SJSA1 (cell line): ENCODE measurements around the gene TMF1. TPM values are rescaled to one million over a fixed set of nuclear protein-coding genes. Genes with fewer than 3 reads are reported as not detected.

Experiments used
- DNase-seq, 2 experiments: peaks; one replicate each; pipeline ENCODE4 v3.0.0-alpha.2; 2015 to 2020; ENCODE audit warnings: low spot score in 2 of 2, low read depth in 1 of 2
- H3K27ac ChIP-seq: fragments of 250-450 bp; sonication (Bioruptor Pico); 2 replicates; pipeline ENCODE4 v1.5.1; 2020; ENCODE audit warnings: mild to moderate bottlenecking, moderate library complexity
- H3K27me3 ChIP-seq: fragments of 250-450 bp; sonication (Bioruptor Pico); replicated peaks from 2 replicates; pipeline ENCODE4 v1.5.1; 2020; ENCODE audit warnings: mild to moderate bottlenecking, moderate library complexity
- H3K36me3 ChIP-seq: fragments of 250-450 bp; sonication (Bioruptor Pico); 2 replicates; pipeline ENCODE4 v1.5.1; 2020; ENCODE audit warnings: mild to moderate bottlenecking
- H3K4me1 ChIP-seq: fragments of 250-450 bp; sonication (Bioruptor Pico); replicated peaks from 2 replicates; pipeline ENCODE4 v1.6.1; 2021; ENCODE audit warnings: mild to moderate bottlenecking
- H3K4me3 ChIP-seq: fragments of 250-450 bp; sonication (Bioruptor Pico); 2 replicates; pipeline ENCODE4 v1.5.1; 2020; ENCODE audit warnings: mild to moderate bottlenecking
- H3K9me3 ChIP-seq: fragments of 250-450 bp; sonication (Bioruptor Pico); replicated peaks from 2 replicates; pipeline ENCODE4 v1.5.1; 2020; ENCODE audit warnings: mild to moderate bottlenecking
- total RNA-seq: library from RNA; depleted of rRNA; stranded (reverse); fragments of >200 nt; shearing (Covaris generic); gene quantifications from 2 replicates; pipeline ENCODE4 v1.2.3, GENCODE V29; 2014

TMF1 gene
- total RNA-seq, 1 experiment from 2014 or later = 19.5 TPM

GRCh38 chr3:69063636-69064035 is 11.5 kb upstream of the TMF1 start:
- peaks cover 66% of the 10 kb centered on the region for H3K36me3 ChIP-seq
- no peaks in the 10 kb centered on the region for H3K4me1 ChIP-seq
- DNase-seq = no peak
- no peak overlapping the region for H3K4me3 ChIP-seq
- no peaks in the 10 kb centered on the region for H3K9me3 ChIP-seq
- H3K27me3 ChIP-seq = no peaks in the 10 kb centered on the region
- H3K27ac ChIP-seq = no peak overlapping the region

GRCh38 chr3:69059688-69060087 is 7.6 kb upstream of the TMF1 start:
- Histone ChIP-seq H3K9me3 (no peaks in the 10 kb centered on the region), H3K36me3 (peaks cover 83% of the 10 kb centered on the region)

GRCh38 chr3:69058947-69059224 is 6.8 kb upstream of the TMF1 start:
- no peaks in the 10 kb centered on the region for H3K4me1 ChIP-seq
- no peak for DNase-seq
- H3K27me3 ChIP-seq = no peaks in the 10 kb centered on the region
- no peak overlapping the region for H3K27ac ChIP-seq
- H3K4me3 ChIP-seq = no peak overlapping the region
- peaks cover 81% of the 10 kb centered on the region for H3K36me3 ChIP-seq
- H3K9me3 ChIP-seq = no peaks in the 10 kb centered on the region

More at GRCh38 chr3:69059688-69060087, 7.6 kb upstream of the TMF1 start:
- Histone ChIP-seq H3K27ac (no peak overlapping the region), H3K4me3 (no peak overlapping the region), H3K4me1 (no peaks in the 10 kb centered on the region), H3K27me3 (no peaks in the 10 kb centered on the region)
- no peak for DNase-seq

- no peak overlapping the region for H3K27ac ChIP-seq
- no peaks in the 10 kb centered on the region for H3K27me3 ChIP-seq
- H3K36me3 ChIP-seq = peaks cover 83% of the 10 kb centered on the region
- H3K4me1 ChIP-seq = no peaks in the 10 kb centered on the region
- H3K9me3 ChIP-seq = no peaks in the 10 kb centered on the region
- no peak overlapping the region for H3K4me3 ChIP-seq
- DNase-seq = no peak
These were observed 6.2 kb upstream of the TMF1 start for GRCh38 chr3:69058180-69058946.

GRCh38 chr3:69052472-69052898 is 352 bp upstream of the TMF1 start:
- Histone ChIP-seq H3K27me3 (no peaks in the 10 kb centered on the region), H3K9me3 (no peaks in the 10 kb centered on the region), H3K4me1 (peaks cover 4% of the 10 kb centered on the region), H3K36me3 (peaks cover 51% of the 10 kb centered on the region), H3K27ac (peak overlapping the region; percentile 83), H3K4me3 (peak overlapping the region; percentile 63)
- DNase-seq = no peak

- Histone ChIP-seq H3K27me3 (no peaks in the 10 kb centered on the region), H3K36me3 (peaks cover 62% of the 10 kb centered on the region), H3K4me3 (no peak overlapping the region), H3K4me1 (peaks cover 4% of the 10 kb centered on the region), H3K9me3 (no peaks in the 10 kb centered on the region), H3K27ac (no peak overlapping the region)
- no peak for DNase-seq
These were observed 3.1 kb downstream of the TMF1 start for GRCh38 chr3:69048990-69049389.

GRCh38 chr3:69044608-69045007 is 7.5 kb downstream of the TMF1 start:
- Histone ChIP-seq H3K27me3 (no peaks in the 10 kb centered on the region), H3K27ac (no peak overlapping the region), H3K4me1 (no peaks in the 10 kb centered on the region), H3K36me3 (peaks cover 84% of the 10 kb centered on the region), H3K9me3 (no peaks in the 10 kb centered on the region), H3K4me3 (no peak overlapping the region)
- DNase-seq = no peak

GRCh38 chr3:69033470-69033869 is 18.7 kb downstream of the TMF1 start:
- Histone ChIP-seq H3K4me3 (no peak overlapping the region), H3K27me3 (no peaks in the 10 kb centered on the region), H3K4me1 (no peaks in the 10 kb centered on the region), H3K36me3 (peaks cover 76% of the 10 kb centered on the region), H3K27ac (no peak overlapping the region), H3K9me3 (no peaks in the 10 kb centered on the region)
- DNase-seq = no peak

- Histone ChIP-seq H3K4me3 (no peak overlapping the region), H3K27me3 (no peaks in the 10 kb centered on the region), H3K4me1 (no peaks in the 10 kb centered on the region), H3K36me3 (peaks cover 76% of the 10 kb centered on the region), H3K9me3 (no peaks in the 10 kb centered on the region), H3K27ac (no peak overlapping the region)
- no peak for DNase-seq
These were observed 19.4 kb downstream of the TMF1 start for GRCh38 chr3:69032737-69033136.

- Histone ChIP-seq H3K9me3 (no peaks in the 10 kb centered on the region), H3K4me1 (no peaks in the 10 kb centered on the region), H3K36me3 (peaks cover 79% of the 10 kb centered on the region), H3K27ac (no peak overlapping the region), H3K27me3 (no peaks in the 10 kb centered on the region), H3K4me3 (no peak overlapping the region)
- DNase-seq = no peak
These were observed 20.0 kb downstream of the TMF1 start for GRCh38 chr3:69032142-69032541.

GRCh38 chr3:69031635-69032034 is 20.5 kb downstream of the TMF1 start:
- no peak for DNase-seq
- no peak overlapping the region for H3K27ac ChIP-seq
- H3K4me1 ChIP-seq = no peaks in the 10 kb centered on the region
- no peaks in the 10 kb centered on the region for H3K27me3 ChIP-seq
- H3K4me3 ChIP-seq = no peak overlapping the region
- H3K36me3 ChIP-seq = peaks cover 80% of the 10 kb centered on the region
- no peaks in the 10 kb centered on the region for H3K9me3 ChIP-seq

- H3K4me3 ChIP-seq = no peak overlapping the region
- peaks cover 32% of the 10 kb centered on the region for H3K36me3 ChIP-seq
- H3K27me3 ChIP-seq = no peaks in the 10 kb centered on the region
- H3K4me1 ChIP-seq = no peaks in the 10 kb centered on the region
- H3K9me3 ChIP-seq = no peaks in the 10 kb centered on the region
- no peak for DNase-seq
- H3K27ac ChIP-seq = no peak overlapping the region
These were observed 31.3 kb downstream of the TMF1 start for GRCh38 chr3:69020857-69021256.

GRCh38 chr3:69020424-69020823 is 31.7 kb downstream of the TMF1 start:
- no peak for DNase-seq
- Histone ChIP-seq H3K36me3 (peaks cover 27% of the 10 kb centered on the region), H3K4me3 (no peak overlapping the region), H3K9me3 (no peaks in the 10 kb centered on the region), H3K27me3 (no peaks in the 10 kb centered on the region), H3K27ac (no peak overlapping the region), H3K4me1 (no peaks in the 10 kb centered on the region)

- DNase-seq = no peak
- peaks cover 19% of the 10 kb centered on the region for H3K4me1 ChIP-seq
- no peaks in the 10 kb centered on the region for H3K9me3 ChIP-seq
- no peaks in the 10 kb centered on the region for H3K27me3 ChIP-seq
- no peak overlapping the region for H3K4me3 ChIP-seq
- peaks cover 16% of the 10 kb centered on the region for H3K36me3 ChIP-seq
- H3K27ac ChIP-seq = no peak overlapping the region
These were observed 35.2 kb downstream of the TMF1 start for GRCh38 chr3:69016901-69017300.

GRCh38 chr3:69016102-69016501 is 36.0 kb downstream of the TMF1 start:
- H3K9me3 ChIP-seq = no peaks in the 10 kb centered on the region
- H3K4me1 ChIP-seq = peaks cover 20% of the 10 kb centered on the region
- no peak overlapping the region for H3K27ac ChIP-seq
- no peaks in the 10 kb centered on the region for H3K27me3 ChIP-seq
- H3K36me3 ChIP-seq = peaks cover 15% of the 10 kb centered on the region
- DNase-seq = no peak
- H3K4me3 ChIP-seq = no peak overlapping the region
